ENCODE measurements around the gene CDH4. TPM values are rescaled to one million over a fixed set of nuclear protein-coding genes. Genes with fewer than 3 reads are reported as not detected.

Gene CDH4
- total RNA-seq, 1 donor from 2014 or later: 0.23 TPM

DNA sequence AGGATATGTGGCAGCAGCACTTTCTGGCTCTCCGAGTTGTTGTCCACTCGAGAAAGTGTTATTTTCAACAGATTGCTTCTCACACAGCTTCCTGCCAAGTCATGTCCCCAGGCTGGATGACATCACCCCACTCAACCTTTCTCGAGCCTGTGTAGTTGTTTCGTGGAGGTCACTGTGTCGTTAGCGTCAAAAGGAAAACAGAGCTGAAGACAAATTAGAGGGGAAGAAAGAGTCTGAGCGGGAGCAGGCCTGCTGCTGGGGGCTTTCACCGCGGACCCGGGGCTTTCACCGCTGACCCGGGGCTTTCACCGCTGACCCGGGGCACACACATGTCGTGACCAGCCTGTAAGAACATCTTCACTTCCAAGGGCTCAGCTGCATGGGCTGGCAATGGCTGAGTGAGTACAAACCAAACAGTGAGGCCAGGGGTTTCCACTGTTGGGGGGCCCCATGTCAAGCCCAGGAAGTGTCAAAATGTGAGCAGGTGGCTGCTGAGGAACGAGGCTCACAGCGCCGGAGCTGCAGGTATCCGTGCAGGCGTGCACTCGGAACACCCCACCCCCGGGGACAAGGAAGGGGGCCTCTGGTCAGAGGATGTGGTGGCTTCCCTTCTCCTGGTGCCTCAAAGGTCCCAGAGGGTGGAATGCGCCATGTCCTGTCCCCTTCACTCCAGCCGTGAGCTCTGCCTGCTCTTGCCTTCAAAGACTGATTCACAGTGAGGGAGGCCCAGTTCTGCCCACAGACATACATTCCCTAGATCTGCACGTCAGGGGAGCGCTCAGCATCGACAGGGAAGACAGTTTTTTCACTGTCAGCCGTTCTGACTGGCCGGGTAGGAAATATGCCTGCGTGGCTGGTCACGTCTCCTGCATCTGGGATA lies 447.7 kb downstream of the CDH4 start:
- H3K4me3 Mint-ChIP-seq (ENCODE audit: unreplicated experiment): no peak overlapping the region
- no peak for DNase-seq (ENCODE audit: low spot score)
- peaks cover 9% of the 10 kb centered on the region for H3K27me3 Mint-ChIP-seq (ENCODE audit: unreplicated experiment)
- TF ChIP-seq, protein P1, sequence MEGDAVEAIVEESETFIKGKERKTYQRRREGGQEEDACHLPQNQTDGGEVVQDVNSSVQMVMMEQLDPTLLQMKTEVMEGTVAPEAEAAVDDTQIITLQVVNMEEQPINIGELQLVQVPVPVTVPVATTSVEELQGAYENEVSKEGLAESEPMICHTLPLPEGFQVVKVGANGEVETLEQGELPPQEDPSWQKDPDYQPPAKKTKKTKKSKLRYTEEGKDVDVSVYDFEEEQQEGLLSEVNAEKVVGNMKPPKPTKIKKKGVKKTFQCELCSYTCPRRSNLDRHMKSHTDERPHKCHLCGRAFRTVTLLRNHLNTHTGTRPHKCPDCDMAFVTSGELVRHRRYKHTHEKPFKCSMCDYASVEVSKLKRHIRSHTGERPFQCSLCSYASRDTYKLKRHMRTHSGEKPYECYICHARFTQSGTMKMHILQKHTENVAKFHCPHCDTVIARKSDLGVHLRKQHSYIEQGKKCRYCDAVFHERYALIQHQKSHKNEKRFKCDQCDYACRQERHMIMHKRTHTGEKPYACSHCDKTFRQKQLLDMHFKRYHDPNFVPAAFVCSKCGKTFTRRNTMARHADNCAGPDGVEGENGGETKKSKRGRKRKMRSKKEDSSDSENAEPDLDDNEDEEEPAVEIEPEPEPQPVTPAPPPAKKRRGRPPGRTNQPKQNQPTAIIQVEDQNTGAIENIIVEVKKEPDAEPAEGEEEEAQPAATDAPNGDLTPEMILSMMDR (IDR thresholded peaks at IDR 0.05; ENCODE audit: unreplicated experiment): no peak
- no peaks in the 10 kb centered on the region for H3K36me3 Mint-ChIP-seq (ENCODE audit: low read depth, unreplicated experiment)
- H3K27ac Mint-ChIP-seq (ENCODE audit: unreplicated experiment): no peak overlapping the region
- H3K4me1 Mint-ChIP-seq (ENCODE audit: unreplicated experiment): peaks cover 4% of the 10 kb centered on the region
- H3K9me3 Mint-ChIP-seq (ENCODE audit: unreplicated experiment): no peaks in the 10 kb centered on the region

DNA sequence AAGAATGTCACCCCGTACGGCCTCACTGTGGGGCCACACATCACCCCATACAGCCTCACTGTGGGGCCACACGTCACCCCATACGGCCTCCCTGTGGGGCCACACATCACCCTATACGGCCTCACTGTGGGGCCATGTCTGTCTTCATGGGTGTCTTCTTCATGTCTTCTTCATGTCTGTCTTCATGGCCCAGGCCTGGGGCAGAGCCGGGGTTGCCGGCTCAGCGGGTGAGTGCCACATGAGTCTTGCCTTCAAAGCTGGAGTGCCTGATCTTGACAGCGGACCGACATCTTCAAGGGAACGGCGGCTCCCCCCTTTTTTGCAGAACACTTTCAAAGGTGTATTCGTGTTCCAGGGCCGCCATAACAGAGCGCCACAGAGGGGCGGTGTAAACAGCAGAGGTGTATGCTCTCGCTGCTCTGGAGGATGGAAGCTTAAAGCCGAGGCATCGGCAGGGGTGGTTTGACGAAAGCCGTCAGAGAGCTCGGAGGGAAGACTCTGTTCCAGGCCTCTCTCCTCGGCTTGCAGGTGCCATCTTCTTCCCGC lies 448.6 kb downstream of the CDH4 start:
- peaks cover 9% of the 10 kb centered on the region for H3K27me3 Mint-ChIP-seq (ENCODE audit: unreplicated experiment)
- no peaks in the 10 kb centered on the region for H3K9me3 Mint-ChIP-seq (ENCODE audit: unreplicated experiment)
- H3K4me3 Mint-ChIP-seq (ENCODE audit: unreplicated experiment): no peak overlapping the region
- TF ChIP-seq, protein P1 (IDR thresholded peaks at IDR 0.05; ENCODE audit: unreplicated experiment): no peak
- peaks cover 4% of the 10 kb centered on the region for H3K4me1 Mint-ChIP-seq (ENCODE audit: unreplicated experiment)
- H3K36me3 Mint-ChIP-seq (ENCODE audit: low read depth, unreplicated experiment): no peaks in the 10 kb centered on the region
- H3K27ac Mint-ChIP-seq (ENCODE audit: unreplicated experiment): no peak overlapping the region
- no peak for DNase-seq (ENCODE audit: low spot score)

DNA sequence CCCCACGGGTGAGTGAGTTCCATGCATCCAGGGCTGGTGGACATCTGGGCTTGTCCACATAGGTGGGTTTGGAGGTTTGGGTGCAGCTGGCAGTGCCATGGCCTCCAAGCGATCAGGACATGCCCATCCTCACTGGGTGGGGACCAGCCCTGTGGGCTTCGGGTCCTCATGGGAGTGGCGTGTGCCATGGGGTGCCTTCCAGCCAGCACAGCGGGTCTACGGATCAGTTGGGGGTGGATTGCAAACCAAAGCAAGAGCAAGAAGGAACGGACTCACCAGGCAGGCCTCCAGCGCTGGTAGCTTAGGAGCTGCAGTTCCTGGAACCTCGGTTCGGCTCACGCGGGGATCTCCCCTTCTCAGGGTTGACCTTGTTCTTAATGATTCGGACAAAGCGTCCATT lies 449.3 kb downstream of the CDH4 start:
- peaks cover 13% of the 10 kb centered on the region for H3K27me3 Mint-ChIP-seq (ENCODE audit: unreplicated experiment)
- H3K27ac Mint-ChIP-seq (ENCODE audit: unreplicated experiment): no peak overlapping the region
- H3K4me1 Mint-ChIP-seq (ENCODE audit: unreplicated experiment): peaks cover 4% of the 10 kb centered on the region
- no peaks in the 10 kb centered on the region for H3K36me3 Mint-ChIP-seq (ENCODE audit: low read depth, unreplicated experiment)
- no peak for DNase-seq (ENCODE audit: low spot score)
- no peak overlapping the region for H3K4me3 Mint-ChIP-seq (ENCODE audit: unreplicated experiment)
- TF ChIP-seq, protein P1 (IDR thresholded peaks at IDR 0.05; ENCODE audit: unreplicated experiment): no peak
- H3K9me3 Mint-ChIP-seq (ENCODE audit: unreplicated experiment): no peaks in the 10 kb centered on the region

DNA sequence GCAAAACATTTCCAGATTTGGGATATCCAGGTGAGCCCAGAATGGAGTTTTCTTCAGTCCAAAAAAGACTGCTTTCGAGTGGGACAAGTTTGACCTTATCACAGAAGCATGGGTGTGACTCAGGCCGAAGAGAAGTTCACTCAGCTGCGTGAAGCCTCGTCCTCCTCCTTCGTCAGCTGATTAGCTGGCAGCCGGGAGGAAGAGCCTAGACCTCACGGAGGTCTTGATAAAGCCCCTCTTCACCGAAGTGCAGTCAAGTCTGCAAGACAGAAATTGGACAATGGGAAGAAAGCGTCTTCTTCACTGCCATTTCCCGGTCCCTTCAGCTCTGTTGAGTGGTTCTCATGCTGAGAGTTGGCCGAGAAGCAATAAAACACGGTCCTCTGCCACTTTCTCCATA lies 449.7 kb downstream of the CDH4 start:
- Mint-ChIP-seq H3K9me3 (ENCODE audit: unreplicated experiment) (no peaks in the 10 kb centered on the region), H3K4me1 (ENCODE audit: unreplicated experiment) (peaks cover 4% of the 10 kb centered on the region), H3K27me3 (ENCODE audit: unreplicated experiment) (peaks cover 11% of the 10 kb centered on the region), H3K4me3 (ENCODE audit: unreplicated experiment) (no peak overlapping the region), H3K27ac (ENCODE audit: unreplicated experiment) (no peak overlapping the region), H3K36me3 (ENCODE audit: low read depth, unreplicated experiment) (no peaks in the 10 kb centered on the region)
- DNase-seq (ENCODE audit: low spot score): no peak
- TF ChIP-seq, protein P1 (IDR thresholded peaks at IDR 0.05; ENCODE audit: unreplicated experiment): no peak

DNA sequence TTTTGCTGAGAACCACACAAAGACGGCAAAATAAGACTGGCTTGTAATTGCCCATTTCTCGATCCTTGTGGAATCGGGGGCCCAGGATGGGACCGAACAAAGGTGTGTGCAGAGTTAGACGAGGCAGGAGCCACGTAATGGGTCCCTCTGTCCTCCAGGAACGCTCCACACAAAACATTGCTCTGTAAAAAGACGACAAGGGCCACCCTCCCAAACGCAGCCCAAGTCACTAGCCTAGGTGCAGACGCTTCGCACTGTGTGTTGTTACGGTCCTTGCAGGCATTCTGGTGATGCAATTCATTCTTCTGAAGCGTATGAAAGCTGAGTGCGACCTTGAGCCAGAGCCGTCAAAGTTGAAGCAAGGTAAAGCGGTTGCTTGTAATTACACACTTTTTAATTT lies 450.2 kb downstream of the CDH4 start:
- Mint-ChIP-seq H3K4me1 (ENCODE audit: unreplicated experiment) (peaks cover 4% of the 10 kb centered on the region), H3K27me3 (ENCODE audit: unreplicated experiment) (peaks cover 11% of the 10 kb centered on the region), H3K9me3 (ENCODE audit: unreplicated experiment) (no peaks in the 10 kb centered on the region), H3K27ac (ENCODE audit: unreplicated experiment) (no peak overlapping the region), H3K36me3 (ENCODE audit: low read depth, unreplicated experiment) (no peaks in the 10 kb centered on the region), H3K4me3 (ENCODE audit: unreplicated experiment) (no peak overlapping the region)
- DNase-seq (ENCODE audit: low spot score): no peak
- TF ChIP-seq, protein P1 (IDR thresholded peaks at IDR 0.05; ENCODE audit: unreplicated experiment): no peak

Data from endothelial cell (in vitro differentiated cells).